Measurements from ENCODE around the gene STAP2. TPM values are rescaled to one million over a fixed set of nuclear protein-coding genes. Genes with fewer than 3 reads are reported as not detected.

Gene STAP2
- total RNA-seq, 8 experiments from 2014 or later: 2.2 to 7.5 (median 4.6) TPM

GRCh38 chr19:4326215-4326836 lies 12.3 kb downstream of the STAP2 start:
- Histone ChIP-seq H3K27ac (no peak overlapping the region), H3K4me3 (peak overlapping the region in 1 of 5 donors; percentile 45), H3K4me1 (replicated peaks in 1 of 2) (peaks cover 5 to 17% of the 10 kb centered on the region in 2 donors)
- no peak for ATAC-seq (replicated peaks in 6 of 8)
- 5 to 80% (median 35%) methylated on average over 2 to 9 of the region's 13 CpGs; no CpG with 5 or more reads in 4 of the 10 experiments for WGBS, 10 experiments
- in situ Hi-C loops (cut with MboI; ENCODE audit: low pct_unique_long_range_greater_than_20kb in 2 of 9, low sequenced_read_pairs in 9 of 9, unreplicated experiment in 9 of 9): no loop called here

DNA sequence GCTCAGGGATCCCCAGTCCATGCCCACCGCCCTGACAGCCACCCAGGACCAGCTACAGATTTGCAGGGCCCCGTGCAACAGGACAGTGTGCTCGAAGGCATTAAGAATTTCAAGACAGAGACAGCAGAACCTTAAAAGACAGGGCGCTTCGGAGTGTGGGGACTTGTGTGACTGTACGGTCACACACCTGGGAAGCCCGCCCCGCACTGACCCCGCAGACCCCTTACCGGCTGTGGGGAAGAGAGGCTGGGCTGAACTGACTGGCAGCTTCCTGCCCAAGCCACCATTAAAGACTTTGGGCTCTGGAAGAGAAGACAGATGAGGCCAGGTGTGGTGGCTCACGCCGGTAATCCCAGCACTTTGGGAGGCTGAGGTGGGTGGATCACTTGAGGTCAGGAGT lies 14.4 kb downstream of the STAP2 start:
- H3K4me1 ChIP-seq (replicated peaks in 1 of 2): peaks cover 3 to 13% of the 10 kb centered on the region in 2 donors
- no peak for ATAC-seq (replicated peaks in 6 of 8)
- WGBS, 10 experiments: 78 to 90% methylated on average over 2 to 3 of the region's 12 CpGs; no CpG with 5 or more reads in 8 of the 10 experiments
- no peak overlapping the region for H3K27ac ChIP-seq
- no peak overlapping the region for H3K4me3 ChIP-seq
- in situ Hi-C loops (cut with MboI; ENCODE audit: low pct_unique_long_range_greater_than_20kb in 2 of 9, low sequenced_read_pairs in 9 of 9, unreplicated experiment in 9 of 9): no loop called here

DNA sequence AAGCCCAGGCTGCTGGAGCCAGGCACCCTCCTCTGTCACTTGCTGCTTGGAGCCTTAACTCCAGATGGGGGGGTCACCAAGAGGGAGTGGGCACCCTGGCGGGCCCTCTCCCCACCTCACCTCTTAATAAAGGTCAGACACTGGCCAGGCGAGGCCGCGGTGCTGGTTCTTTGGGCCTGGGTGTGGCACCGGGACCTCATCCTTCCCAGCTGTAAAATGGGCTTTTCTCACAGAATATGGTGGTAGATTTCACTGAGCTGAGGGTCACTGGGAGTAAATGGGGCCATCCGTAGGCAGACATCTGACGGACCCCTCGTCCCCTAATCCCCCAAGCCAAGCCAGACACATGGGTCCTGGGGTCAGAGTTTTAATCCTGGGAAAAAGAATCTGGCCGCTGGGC lies 14.9 kb downstream of the STAP2 start:
- H3K4me3 ChIP-seq: no peak overlapping the region

GRCh38 chr19:4322942-4323665 lies 15.5 kb downstream of the STAP2 start:
- WGBS, 10 experiments: 83% methylated on average over 18 of the region's 37 CpGs; no CpG with 5 or more reads in 9 of the 10 experiments
- in situ Hi-C loops (cut with MboI; ENCODE audit: low pct_unique_long_range_greater_than_20kb in 2 of 9, low sequenced_read_pairs in 9 of 9, unreplicated experiment in 9 of 9): no loop called here
- H3K4me3 ChIP-seq: no peak overlapping the region
- peaks cover 0 to 11% of the 10 kb centered on the region in 2 donors for H3K4me1 ChIP-seq (replicated peaks in 1 of 2)
- no peak overlapping the region for H3K27ac ChIP-seq
- no peak for ATAC-seq (replicated peaks in 6 of 8)

More for the DNA sequence above, 14.9 kb downstream of the STAP2 start:
- Histone ChIP-seq H3K27ac (no peak overlapping the region), H3K4me1 (replicated peaks in 1 of 2) (peaks cover 0 to 11% of the 10 kb centered on the region in 2 donors)
- in situ Hi-C loops (cut with MboI; ENCODE audit: low pct_unique_long_range_greater_than_20kb in 2 of 9, low sequenced_read_pairs in 9 of 9, unreplicated experiment in 9 of 9): no loop called here
- no peak for ATAC-seq (replicated peaks in 6 of 8)
- WGBS, 10 experiments: 100% methylated on average over 2 of the region's 9 CpGs; no CpG with 5 or more reads in 9 of the 10 experiments

GRCh38 chr19:4320419-4320818 lies 18.2 kb downstream of the STAP2 start:
- Histone ChIP-seq H3K4me3 (no peak overlapping the region), H3K4me1 (replicated peaks in 1 of 2) (no peaks in the 10 kb centered on the region), H3K27ac (no peak overlapping the region)
- in situ Hi-C loops (cut with MboI; ENCODE audit: low pct_unique_long_range_greater_than_20kb in 2 of 9, low sequenced_read_pairs in 9 of 9, unreplicated experiment in 9 of 9): no loop called here
- WGBS, 10 experiments: 60 to 100% (median 85%) methylated on average over 1 to 2 of the region's 2 CpGs; no CpG with 5 or more reads in 2 of the 10 experiments
- no peak for ATAC-seq (replicated peaks in 6 of 8)

DNA sequence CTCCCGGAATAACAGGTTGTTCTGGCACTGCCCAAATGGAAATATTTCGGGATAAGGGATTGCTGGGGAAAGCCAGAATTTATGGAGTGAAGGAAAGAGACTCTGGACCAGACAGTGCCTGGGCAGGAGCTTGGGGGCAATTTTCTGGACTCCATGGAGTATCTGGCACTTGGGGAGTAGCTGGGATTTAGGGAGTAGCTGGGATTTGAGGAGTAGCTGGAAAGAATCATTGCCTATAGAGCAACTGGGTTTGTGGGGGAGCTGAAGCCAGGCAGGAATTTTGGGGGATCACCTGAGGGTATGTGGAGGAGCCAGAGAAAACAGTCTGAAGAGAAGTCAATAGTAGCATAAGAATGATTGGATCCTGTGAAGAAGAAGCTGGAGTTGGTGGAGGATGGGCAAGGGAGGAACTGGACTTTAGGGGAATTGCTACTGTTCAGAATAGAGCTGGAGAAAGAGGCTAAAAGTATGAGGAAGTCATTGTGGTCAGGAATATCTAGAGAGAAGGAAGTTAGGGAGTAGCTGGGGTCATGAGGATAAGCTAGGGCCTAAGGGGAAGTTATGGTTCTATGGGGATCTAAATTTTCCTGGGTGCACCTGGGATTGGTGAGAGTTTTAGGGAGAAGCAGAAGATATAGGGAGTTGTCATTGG lies 19.4 kb downstream of the STAP2 start:
- Histone ChIP-seq H3K27ac (no peak overlapping the region), H3K4me1 (replicated peaks in 1 of 2) (no peaks in the 10 kb centered on the region), H3K4me3 (no peak overlapping the region)
- in situ Hi-C loops (cut with MboI; ENCODE audit: low pct_unique_long_range_greater_than_20kb in 2 of 9, low sequenced_read_pairs in 9 of 9, unreplicated experiment in 9 of 9): no loop called here
- WGBS, 10 experiments: 0 to 100% (median 37%) methylated on average over 1 of the region's 2 CpGs; no CpG with 5 or more reads in 6 of the 10 experiments
- ATAC-seq (replicated peaks in 6 of 8): no peak

DNA sequence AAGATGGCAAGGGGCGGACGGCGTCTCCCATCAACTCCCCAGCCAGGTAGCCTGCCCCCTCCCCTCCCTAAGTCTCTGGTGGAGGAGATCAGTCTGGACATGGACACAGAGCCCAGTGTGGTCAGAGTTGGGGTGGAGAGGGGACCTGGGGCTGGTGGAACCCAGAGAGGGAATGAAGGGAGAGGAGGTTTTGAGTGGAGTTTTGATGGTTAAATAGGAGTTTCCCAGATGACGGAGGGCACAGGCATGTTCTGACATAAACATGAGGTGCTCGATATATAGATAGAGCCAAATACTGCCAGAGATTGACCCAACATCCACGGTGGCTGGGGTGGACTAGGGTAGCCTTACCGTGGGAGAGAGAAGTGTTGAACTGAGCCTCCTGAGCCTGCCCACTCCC lies 20.2 kb downstream of the STAP2 start:
- 87 to 100% (median 90%) methylated on average over 2 to 4 of the region's 7 CpGs; no CpG with 5 or more reads in 6 of the 10 experiments for WGBS, 10 experiments
- H3K27ac ChIP-seq: no peak overlapping the region
- H3K4me3 ChIP-seq: no peak overlapping the region
- H3K4me1 ChIP-seq (replicated peaks in 1 of 2): no peaks in the 10 kb centered on the region
- in situ Hi-C loops (cut with MboI; ENCODE audit: low pct_unique_long_range_greater_than_20kb in 2 of 9, low sequenced_read_pairs in 9 of 9, unreplicated experiment in 9 of 9): no loop called here
- no peak for ATAC-seq (replicated peaks in 6 of 8)

DNA sequence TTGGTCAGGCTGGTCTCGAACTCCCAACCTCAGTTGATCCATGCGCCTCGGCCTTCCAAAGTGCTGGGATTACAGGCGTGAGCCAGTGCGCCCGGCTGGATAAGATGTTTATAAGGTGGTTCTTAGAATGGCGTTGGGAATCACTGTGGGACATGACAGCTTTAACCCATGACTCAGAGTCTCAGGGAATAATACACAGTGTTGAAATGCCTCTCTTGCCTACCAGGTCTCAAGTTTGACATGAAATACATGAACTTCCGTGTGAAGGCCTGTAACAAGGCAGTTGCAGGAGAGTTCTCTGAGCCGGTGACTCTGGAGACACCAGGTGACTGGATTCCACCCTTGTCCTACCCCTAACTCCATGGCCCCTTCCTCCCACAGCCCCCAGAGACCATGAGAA lies 21.7 kb downstream of the STAP2 start:
- Histone ChIP-seq H3K4me3 (no peak overlapping the region), H3K27ac (no peak overlapping the region), H3K4me1 (replicated peaks in 1 of 2) (no peaks in the 10 kb centered on the region)
- WGBS, 10 experiments: 60 to 100% (median 92%) methylated on average over 1 to 9 of the region's 9 CpGs; no CpG with 5 or more reads in 3 of the 10 experiments
- in situ Hi-C loops (cut with MboI; ENCODE audit: low pct_unique_long_range_greater_than_20kb in 2 of 9, low sequenced_read_pairs in 9 of 9, unreplicated experiment in 9 of 9): no loop called here
- no peak for ATAC-seq (replicated peaks in 6 of 8)

GRCh38 chr19:4313847-4314490 lies 24.7 kb downstream of the STAP2 start:
- no peaks in the 10 kb centered on the region for H3K4me1 ChIP-seq (replicated peaks in 1 of 2)
- in situ Hi-C loops (cut with MboI; ENCODE audit: low pct_unique_long_range_greater_than_20kb in 2 of 9, low sequenced_read_pairs in 9 of 9, unreplicated experiment in 9 of 9): no loop called here
- WGBS, 10 experiments: 4 to 100% (median 60%) methylated on average over 1 to 11 of the region's 12 CpGs; no CpG with 5 or more reads in 1 of the 10 experiments
- no peak overlapping the region for H3K4me3 ChIP-seq
- no peak overlapping the region for H3K27ac ChIP-seq
- ATAC-seq (replicated peaks in 6 of 8): peak in 3 of 8 experiments; percentile 25 to 49 (median 39)

GRCh38 chr19:4310247-4311121 lies 28.1 kb downstream of the STAP2 start:
- peak in 3 of 8 experiments; percentile 4 to 60 (median 54) for ATAC-seq (replicated peaks in 6 of 8)
- WGBS, 10 experiments: 33 to 97% (median 93%) methylated on average over 1 to 6 of the region's 22 CpGs; no CpG with 5 or more reads in 7 of the 10 experiments
- no peaks in the 10 kb centered on the region for H3K4me1 ChIP-seq (replicated peaks in 1 of 2)
- no peak overlapping the region for H3K4me3 ChIP-seq
- in situ Hi-C loops (cut with MboI; ENCODE audit: low pct_unique_long_range_greater_than_20kb in 2 of 9, low sequenced_read_pairs in 9 of 9, unreplicated experiment in 9 of 9): no loop called here
- no peak overlapping the region for H3K27ac ChIP-seq

DNA sequence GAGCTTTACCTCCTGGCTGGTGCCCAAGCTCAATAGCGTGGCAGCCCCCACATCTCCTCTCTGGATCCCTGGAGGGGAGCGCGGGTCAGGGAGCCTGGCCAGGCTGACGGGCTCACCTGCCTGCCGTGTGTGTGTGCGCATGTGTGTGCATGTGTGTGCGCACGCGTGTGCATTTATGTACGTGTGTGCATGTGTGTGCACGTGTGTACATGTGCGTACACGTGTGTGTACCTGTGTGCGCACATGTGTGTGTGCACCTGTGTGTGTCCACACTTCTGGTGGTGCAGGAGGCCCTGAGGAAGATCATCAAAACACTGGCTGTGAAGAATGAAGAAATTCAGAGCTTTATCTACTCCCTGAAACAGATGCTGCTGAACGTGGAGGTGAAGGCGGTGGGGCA lies 33.0 kb downstream of the STAP2 start:
- H3K4me3 ChIP-seq: no peak overlapping the region
- H3K27ac ChIP-seq: no peak overlapping the region
- in situ Hi-C loops (cut with MboI; ENCODE audit: low pct_unique_long_range_greater_than_20kb in 2 of 9, low sequenced_read_pairs in 9 of 9, unreplicated experiment in 9 of 9): no loop called here
- WGBS, 10 experiments: 60 to 100% (median 83%) methylated on average over 1 to 6 of the region's 16 CpGs; no CpG with 5 or more reads in 5 of the 10 experiments
- no peak for ATAC-seq (replicated peaks in 6 of 8)
- H3K4me1 ChIP-seq (replicated peaks in 1 of 2): peaks cover 0 to 11% of the 10 kb centered on the region in 2 donors

DNA sequence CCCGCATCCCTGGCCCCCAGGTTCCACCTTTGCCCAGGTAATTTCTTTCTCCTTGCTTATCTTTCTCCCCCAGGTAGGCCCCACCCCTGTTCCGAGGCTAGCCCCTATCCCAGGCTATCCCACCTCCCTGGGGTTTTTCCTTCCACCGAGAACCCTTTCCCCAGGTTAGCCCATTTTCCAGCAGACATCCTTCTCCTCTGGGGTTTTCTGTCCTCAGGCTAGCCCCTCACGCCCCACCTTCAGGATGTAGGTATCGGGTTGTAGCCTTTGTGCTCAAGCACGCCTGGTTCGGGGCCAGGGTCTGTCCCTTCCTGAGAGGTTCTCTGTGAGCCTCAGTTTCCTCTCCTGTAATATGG lies 33.4 kb downstream of the STAP2 start:
- Histone ChIP-seq H3K4me1 (replicated peaks in 1 of 2) (peaks cover 0 to 11% of the 10 kb centered on the region in 2 donors), H3K27ac (no peak overlapping the region), H3K4me3 (peak overlapping the region in 4 of 5 donors; percentile 15 to 56 (median 26))
- in situ Hi-C loops (cut with MboI; ENCODE audit: low pct_unique_long_range_greater_than_20kb in 2 of 9, low sequenced_read_pairs in 9 of 9, unreplicated experiment in 9 of 9): no loop called here
- ATAC-seq (replicated peaks in 6 of 8): no peak
- 97 to 100% (median 100%) methylated on average over 1 to 4 of the region's 7 CpGs; no CpG with 5 or more reads in 7 of the 10 experiments for WGBS, 10 experiments

Measured in motor neuron (in vitro differentiated cells).